ENCODE results near the gene SHCBP1.
"Not testable (repeated sequence)": the region's sequence is repeated elsewhere in the genome, so short reads cannot be mapped to it uniquely, and the experiment has no call there.

The SHCBP1 gene, protein sequence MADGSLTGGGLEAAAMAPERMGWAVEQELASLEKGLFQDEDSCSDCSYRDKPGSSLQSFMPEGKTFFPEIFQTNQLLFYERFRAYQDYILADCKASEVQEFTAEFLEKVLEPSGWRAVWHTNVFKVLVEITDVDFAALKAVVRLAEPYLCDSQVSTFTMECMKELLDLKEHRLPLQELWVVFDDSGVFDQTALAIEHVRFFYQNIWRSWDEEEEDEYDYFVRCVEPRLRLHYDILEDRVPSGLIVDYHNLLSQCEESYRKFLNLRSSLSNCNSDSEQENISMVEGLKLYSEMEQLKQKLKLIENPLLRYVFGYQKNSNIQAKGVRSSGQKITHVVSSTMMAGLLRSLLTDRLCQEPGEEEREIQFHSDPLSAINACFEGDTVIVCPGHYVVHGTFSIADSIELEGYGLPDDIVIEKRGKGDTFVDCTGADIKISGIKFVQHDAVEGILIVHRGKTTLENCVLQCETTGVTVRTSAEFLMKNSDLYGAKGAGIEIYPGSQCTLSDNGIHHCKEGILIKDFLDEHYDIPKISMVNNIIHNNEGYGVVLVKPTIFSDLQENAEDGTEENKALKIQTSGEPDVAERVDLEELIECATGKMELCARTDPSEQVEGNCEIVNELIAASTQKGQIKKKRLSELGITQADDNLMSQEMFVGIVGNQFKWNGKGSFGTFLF

DNA sequence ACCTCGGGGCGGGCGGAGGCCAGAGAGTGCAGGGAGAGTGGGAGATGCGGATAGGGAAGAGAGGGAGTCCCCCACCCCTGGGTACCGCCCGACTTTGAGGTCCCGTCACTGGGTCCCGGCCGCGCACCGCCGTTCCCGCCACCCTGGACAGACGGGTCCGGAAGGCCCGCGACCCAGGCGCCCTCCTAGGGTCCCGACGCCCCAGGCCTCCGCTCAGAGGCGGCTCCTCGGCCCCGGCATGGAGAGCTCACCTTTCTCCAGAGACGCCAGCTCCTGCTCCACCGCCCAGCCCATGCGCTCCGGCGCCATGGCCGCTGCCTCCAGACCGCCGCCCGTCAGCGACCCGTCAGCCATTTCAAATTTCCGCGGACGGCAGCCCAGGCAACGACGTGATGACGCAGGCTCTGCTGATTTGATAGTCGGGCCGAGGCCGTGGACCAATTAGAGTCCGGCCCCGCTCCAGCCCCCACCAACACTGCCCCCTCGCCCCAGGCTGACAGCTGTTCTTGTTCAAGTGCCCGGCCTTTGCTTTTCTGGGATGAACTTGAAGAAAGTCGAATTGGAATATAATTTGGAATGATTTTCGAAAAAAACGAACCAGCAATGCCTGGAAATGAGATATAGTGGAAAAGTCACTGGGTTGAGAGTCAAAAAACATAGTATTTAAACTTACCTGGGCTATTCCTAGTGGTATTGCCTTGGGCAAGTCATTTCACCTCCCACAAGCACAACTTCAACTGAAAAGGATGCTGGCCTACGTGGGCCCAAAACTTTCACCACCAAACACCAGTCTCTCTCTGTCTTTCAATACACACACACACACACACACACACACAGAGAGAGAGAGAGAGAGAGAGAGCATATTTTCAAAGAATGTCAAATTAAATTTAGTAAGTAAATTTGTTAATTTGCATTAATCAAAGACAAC, at the start of gene SHCBP1:
TSS of gene SHCBP1 (minus strand) at position 374 of the 928 bp plus-strand sequence. CDS start at position 354, 20 bp downstream.
- peak; percentile 27 for DNase-seq (ENCODE audit: low read depth)

DNA sequence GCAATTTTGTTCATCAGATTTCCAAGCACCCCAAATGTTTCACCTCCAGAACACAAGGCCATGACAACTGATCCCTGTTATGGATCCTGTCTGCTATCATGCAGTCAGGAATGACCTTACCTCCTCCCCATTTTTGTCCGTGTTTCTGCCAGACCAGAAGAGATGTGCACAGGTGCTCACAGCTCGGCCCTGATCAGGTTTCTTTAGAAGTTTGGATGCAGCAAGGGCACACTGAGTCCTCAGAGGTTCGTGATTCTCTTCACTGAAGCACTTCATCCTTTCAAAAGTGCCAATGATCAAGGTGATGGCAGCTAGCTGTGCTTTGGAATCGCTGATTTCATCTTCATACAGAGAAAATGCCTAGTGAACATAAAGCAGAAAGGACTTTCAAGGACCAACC, 40.9 kb upstream of the SHCBP1 start:
- no peak for DNase-seq (ENCODE audit: low read depth)

DNA sequence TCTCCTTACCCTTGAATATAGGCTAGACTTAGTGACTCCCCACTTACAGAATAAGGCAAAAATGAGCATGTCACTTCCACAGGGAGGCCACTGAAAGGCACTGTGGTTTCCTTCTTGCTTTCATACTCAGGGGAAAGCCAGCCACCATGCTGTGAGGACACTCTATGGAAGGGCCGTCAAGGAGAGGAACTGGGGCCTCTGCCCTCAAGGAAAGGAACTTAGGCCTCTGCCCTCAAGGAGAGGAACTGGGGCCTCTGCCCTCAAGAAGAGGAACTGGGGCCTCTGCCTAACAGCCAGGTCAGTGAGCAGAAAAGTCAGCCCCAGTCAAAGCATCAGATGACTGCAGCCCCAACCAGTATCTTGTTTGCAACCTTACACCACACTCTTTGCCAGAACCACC, 37.7 kb upstream of the SHCBP1 start:
- no peak for DNase-seq (ENCODE audit: low read depth)

DNA sequence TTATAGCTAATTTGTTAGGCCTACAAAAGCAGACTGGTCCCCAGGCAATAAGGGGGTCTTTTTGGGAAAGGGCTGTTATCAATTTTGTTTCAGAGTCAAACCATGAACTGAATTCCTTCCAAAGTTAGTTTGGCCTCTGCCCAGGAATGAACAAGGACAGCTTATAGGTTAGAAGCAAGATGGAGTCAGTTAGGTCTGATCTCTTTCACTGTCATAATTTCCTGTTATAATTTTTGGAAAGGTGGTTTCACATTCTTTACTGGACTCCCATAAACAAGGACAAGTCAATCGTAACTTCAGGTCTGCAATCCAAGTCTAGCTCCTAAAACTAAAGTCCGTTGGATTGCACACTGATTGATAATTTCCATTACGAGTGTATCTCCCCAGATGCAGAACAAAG, 30.1 kb upstream of the SHCBP1 start:
- DNase-seq (ENCODE audit: low read depth): no peak

DNA sequence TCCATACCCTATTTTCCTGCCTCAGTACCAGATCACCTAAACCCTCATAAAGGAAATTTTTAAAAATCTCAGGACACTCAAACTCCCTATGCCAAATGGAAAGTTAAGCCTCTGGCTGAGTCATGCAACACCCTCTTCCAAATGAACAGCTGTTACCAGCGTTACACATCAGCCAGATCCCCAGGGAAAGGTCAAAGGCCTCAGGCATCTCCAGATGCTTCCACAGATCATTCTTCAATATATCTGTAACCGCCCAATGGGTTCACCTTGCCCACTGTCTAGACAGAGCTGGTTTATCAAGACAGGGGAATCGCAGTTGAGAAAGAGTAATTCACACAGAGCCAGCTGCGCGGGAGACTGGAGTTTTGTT, 29.1 kb upstream of the SHCBP1 start:
- no peak for DNase-seq (ENCODE audit: low read depth)

DNA sequence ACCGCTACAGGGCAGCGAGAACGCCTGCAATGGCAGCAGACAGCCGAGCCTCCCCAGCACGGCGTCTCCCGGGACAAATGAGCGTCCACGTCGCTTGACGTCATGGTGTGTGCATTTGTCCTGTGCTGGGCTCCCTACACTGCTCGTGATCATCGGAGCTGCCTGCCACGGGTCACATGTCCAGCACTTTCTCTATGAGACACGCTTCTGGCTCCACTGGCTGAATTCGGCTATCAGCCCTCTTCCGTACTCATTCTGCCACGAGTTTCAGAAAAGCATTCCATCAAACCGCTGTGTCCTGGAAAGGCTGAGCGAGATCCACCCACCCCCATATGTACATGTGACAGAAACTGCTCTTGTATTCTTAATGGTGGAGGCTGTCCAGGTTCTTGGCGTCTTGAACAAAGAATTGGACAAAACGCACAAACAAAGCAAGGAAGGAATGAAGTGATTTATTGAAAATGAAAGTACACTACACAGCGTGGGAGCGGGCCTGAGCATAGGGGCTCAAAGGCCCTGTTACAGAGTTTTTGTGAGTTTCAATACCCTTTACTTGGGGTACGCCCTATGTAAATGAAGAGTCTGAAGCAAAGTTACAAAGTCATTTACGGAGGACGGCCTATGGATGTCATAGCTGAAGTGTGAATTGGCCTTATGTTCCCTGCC, 28.5 kb upstream of the SHCBP1 start:
- DNase-seq (ENCODE audit: low read depth): no peak

DNA sequence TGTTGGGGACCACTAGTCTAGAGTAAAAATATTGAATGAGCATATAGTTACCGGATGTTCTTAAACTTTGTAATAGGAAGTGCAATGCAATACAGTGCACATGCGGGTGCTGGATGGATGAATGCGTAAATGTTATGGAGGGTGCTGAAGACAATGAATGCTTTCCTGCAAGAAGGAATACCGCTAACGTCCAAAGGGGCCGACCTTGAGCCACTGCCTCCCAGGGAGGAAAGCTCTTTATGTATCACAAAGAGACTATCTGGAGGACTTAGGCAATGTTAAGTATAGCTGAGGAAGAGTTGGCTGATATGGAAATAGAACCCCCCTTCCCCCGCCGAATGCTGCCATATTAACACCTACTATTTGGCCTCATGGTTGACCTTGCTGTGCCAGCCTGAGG, 27.5 kb upstream of the SHCBP1 start:
- DNase-seq (ENCODE audit: low read depth): no peak

DNA sequence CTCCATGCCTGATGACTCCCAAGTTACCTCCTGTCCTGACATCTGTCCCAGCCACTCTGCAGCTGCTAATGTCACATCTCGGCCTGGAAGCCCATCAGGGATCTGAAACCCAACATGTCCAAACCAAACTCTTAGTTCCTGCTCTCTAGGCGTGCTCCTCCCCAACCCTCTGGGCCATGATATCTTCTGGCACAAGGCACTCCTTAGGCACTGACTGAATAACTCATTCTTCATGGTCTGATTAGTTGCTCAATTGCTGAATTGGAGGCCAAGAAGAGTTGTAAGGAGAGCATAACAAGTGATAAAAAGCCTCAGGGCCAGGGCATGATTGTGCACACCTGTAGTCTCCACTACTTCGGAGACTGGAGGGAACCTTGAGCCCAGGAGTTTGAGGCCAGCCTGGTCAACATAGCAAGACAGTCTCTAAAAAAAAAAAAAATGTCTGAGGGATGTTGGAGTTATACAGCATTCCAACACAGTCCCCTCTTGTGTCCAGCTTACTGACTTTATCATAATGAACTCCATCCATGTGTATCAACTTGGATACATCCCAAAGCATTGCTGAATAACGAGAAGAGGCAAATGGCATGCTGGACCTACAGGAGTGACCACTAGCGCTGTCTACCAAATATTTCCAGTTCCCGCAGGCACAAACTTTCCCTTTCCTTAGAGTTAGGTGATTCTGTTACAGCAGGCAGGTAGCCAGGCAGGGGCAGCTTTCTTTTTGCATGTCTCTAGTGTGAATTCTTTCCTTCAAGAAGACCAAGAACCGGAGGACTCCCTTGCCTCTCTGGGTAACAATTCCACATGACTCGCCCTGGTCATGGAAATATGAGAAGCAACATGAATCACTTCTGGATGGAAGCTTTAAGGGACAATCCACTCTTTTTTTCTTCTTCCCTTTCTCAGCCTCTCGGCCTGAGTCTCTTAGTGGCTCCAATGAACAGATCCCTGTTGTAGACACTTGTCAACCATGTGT, 18.1 kb upstream of the SHCBP1 start:
- no peak for DNase-seq (ENCODE audit: low read depth)

DNA sequence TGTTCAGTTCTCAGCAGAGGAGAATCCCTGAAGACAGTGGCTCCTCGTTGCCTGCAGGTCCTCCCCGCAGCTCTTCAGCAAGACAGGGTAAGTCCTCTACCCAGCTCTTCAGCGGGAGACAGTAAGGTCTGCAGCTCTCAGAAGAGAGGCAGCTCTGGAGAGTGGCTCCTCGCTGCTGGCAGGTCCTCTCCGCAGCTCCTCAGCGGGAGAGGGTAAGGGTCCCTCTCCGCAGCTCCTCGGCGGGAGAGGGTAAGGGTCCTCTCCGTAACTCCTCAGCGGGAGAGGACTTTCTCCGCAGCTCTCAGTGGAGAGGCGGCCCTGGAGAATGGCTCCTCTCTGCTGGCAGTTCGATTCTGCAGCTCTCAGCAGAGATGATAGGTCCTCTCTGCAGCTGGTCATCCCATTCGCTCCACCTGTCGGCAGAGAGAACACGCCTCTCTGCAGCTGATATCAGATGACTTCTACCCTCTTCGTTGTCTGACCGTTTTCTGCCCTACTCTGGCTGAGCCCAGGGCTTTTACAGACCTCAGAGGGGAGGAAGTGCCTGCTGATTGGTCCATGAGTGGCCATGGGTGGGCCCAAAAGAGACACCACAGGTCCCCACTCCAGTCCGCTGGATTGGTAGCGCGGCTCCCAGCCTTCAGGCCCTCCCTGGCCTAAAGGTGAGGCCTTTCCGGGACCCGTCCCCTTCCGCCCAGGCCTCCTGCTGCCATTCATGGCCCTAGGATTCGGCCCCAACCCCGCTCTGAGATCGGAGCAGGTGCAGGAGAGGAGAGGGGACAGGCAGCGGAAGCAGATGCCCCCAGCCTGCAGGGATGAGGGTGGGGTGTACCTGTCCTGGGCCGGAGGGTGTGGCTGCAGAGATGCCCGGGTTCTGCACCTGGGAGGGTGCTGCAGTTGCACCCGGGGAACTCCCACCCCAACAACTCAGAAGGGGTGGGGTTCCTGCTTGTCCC, 11.9 kb upstream of the SHCBP1 start:
- DNase-seq (ENCODE audit: low read depth): no peak

DNA sequence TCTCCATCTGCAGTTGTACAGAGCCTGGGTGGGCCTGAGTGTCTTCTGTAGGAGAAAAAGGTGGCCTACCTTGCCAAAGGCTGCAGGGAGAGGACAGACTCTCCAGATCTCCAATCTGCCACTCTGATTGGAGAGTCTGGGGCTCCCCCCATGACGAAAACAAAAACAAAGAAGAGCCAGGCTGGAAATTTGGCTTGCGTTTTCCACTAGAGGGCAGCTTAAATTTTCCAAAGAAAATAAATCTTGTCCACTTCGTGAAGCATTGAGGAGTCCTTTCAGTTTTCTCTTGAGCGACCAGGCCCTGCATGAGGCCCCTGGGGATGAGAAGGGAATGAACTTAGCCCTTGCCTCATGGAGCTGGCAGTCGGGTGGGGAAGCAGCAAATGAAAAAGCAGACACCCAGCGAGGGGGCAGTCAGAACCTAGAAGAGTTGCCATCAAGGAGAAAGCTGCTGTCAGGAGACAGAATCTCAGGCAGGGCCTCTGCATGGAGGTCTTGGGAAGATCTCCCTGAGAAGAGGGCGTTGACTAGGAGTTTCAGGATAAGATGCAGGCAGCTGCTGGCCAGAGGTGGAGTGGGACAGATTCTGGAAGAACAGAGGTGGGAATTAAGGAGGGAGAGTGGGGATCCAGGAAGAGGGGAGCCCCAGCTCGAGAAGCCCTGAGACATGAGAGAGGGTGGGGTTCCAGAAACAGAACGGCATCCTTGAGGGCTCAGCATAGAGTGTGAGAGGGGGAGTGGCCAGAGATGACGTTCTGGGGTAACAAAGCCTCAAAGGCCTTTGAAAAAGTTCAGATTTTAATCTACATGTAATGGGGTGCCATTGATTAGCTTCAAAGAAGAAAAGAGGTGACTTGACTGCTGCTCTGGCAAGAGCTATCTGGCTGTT, 8.4 kb upstream of the SHCBP1 start:
- DNase-seq (ENCODE audit: low read depth): no peak

DNA sequence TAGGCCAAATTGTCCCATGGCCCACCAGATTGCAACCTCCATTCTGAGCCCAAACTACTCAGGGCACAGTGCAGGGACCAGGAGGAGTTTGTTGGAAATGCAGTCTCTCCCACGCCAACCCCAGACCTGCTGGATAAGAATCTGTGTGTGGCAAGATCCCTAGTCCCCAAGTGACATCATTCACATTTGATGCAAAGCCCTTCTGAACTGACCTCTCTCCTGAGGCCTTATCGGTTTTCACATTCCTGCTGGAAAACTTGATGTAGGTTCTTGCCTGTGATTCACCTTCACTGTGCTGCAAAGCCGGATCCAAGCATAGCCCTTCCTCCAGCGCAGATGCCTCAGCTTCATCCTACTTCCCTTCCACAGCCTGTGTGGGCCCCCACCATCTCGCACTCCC, 6.6 kb upstream of the SHCBP1 start:
- no peak for DNase-seq (ENCODE audit: low read depth)

DNA sequence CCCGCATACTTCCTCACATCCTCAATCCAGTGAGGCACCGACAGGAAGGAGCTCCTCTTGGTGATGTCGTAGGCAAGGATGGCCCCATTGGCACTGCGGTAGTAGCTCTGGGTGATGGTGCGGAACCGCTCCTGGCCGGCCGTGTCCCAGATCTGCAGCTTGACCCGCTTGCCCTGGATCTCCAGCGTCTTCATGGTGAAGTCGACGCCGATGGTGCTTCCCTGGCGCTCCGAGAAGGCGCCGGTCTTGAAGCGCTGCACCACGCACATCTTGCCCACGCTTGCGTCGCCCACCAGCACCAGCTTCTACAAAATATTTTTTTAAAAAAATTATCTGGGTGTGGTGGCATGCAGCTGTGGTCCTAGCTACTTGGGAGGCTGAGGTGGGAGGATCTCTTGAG, 5.5 kb upstream of the SHCBP1 start:
- not testable (repeated sequence) for DNase-seq (ENCODE audit: low read depth)

DNA sequence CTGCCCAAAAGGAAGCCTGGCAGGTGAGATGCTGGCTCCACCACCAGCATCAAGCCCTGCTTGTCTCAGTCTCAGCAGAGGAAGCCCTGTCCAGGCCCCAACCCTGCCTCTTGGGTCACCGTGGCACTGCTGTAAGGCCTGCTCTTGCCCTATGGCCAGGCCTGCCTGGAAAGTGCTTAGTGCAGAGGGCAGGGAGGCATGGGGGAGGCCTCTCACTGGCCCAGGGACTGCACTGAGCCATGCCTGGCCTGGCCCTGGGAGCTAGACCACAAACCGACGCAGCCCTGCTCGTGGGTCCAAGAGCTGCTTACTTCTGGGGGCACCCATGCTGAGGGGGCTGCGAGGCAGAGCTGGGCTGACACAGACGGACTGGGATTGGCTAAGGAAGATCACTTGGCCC, 3.7 kb upstream of the SHCBP1 start:
- DNase-seq (ENCODE audit: low read depth): not testable (repeated sequence)

DNA sequence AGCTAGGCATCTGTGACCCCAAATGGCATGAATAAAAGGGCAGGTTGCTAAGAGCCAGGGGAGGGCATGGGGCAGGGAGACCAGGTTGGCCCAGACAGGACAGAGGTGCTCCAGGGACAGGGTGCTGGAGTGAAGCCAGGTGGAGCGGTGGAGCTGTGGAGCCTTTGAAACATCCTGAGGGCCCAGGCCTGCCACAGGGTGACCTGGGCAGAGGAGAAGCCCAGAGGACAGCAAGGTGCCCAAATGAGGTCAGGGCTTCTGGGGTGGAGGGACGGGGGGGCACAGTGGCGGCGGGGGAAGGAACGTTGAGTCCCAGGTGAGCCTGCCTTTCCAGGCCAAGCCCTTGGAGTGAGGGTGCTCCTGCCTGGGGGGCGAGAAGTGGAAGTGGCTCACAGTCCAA, 2.5 kb upstream of the SHCBP1 start:
- not testable (repeated sequence) for DNase-seq (ENCODE audit: low read depth)

DNA sequence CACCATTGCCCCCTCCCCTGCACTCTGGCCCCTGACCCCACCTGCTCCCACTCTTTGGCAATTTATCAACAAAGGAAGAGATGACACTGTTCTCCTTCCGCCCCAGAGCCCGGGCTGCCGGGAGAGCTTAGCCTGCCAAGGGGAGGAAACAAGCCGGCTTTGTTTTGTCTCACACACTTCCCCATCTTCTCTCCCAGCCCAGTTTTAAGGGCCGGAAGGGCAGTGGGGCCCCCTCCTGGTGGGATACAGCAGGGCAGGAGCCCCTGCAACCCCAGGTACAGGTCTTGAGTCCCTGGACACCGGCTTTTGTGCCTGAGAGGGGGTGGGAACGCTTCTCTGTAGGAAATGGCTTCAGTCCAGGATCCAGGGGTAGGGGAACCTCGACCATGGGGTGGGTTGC, 2.1 kb upstream of the SHCBP1 start:
- not testable (repeated sequence) for DNase-seq (ENCODE audit: low read depth)

DNA sequence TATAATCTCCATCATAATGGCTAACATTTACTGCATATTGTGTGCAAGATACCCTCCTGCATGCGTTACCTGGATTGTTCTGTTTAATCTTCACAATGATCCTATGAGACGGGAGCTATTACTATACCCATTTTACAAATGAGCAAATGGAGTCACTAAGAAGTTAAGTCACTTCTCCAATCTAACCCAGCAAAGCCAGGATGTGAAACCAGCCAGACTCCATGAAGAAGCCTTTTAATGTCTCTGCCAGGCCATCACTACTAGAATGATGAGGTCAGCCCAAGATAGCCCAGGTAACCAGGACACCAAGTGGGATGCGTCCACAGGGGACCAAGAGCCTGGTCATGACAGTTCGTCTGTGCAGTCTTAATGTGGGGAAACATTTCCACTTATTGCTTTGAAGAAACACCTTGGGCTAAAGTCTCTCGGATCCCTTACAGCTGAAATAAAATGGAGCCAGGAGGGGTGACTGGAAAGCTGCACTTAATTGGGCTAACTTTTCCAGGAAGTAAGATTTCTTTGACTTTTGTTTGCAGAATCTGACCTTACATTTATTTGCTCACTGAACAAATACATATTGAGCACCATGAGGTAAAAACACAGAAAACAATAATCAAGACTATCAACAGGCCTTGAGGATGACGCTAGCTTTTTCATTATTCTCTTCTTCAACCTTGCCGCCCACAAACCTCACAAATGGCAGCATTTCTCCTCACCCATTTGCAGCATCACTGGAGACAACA, 926 bp upstream of the SHCBP1 start:
- DNase-seq (ENCODE audit: low read depth): no peak

DNA sequence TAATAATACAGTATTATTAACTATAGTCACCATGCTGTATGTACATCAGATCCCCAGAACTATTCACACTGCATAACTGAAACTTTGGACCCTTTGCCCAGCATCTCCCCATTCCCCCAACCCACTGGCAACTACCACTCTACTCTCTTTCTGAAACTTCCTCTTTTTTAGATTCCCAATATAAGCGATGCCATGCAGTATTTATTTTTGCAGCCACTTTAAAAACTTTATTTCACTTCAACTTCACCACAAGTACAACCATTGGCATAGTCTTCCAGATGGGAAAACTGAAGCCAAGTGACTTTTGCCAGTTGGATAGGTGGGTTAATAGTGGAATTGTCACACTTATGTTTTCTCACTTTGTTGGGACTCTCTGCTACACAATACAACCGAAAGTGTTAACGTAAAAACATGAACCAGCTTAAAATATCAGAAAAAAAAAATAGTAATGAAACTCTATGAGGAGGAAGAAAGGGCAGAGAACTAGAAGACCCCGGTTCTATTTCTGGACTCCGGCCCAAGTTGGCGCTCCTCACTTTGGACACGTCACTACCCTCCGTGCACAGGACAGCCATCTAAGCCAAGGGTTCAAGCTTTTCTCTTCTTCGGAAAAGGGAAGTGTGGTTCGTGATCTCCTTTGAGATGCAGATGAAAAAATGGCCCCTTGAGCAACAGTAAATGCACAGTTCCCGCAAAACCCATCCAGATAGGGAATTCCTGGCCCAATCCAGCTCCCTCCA, 743 bp downstream of the SHCBP1 start:
- DNase-seq (ENCODE audit: low read depth): no peak

Measured in activated T-cell treated with anti-CD3 and anti-CD28 coated beads for 1 hour (primary cell).